SKM-1 (cell line): ENCODE data around the gene ENTPD8.
A peak's percentile ranks its signal among the peaks of the same experiment; 100 is the strongest.
"Not testable (repeated sequence)": the region's sequence is repeated elsewhere in the genome, so short reads cannot be mapped to it uniquely, and the experiment has no call there.

Experiments used
- DNase-seq: peaks from one replicate; lab custom pipeline; 2025; ENCODE audit not compliant: unreplicated experiment; lab: John Stamatoyannopoulos, UW

The ENTPD8 gene

DNA sequence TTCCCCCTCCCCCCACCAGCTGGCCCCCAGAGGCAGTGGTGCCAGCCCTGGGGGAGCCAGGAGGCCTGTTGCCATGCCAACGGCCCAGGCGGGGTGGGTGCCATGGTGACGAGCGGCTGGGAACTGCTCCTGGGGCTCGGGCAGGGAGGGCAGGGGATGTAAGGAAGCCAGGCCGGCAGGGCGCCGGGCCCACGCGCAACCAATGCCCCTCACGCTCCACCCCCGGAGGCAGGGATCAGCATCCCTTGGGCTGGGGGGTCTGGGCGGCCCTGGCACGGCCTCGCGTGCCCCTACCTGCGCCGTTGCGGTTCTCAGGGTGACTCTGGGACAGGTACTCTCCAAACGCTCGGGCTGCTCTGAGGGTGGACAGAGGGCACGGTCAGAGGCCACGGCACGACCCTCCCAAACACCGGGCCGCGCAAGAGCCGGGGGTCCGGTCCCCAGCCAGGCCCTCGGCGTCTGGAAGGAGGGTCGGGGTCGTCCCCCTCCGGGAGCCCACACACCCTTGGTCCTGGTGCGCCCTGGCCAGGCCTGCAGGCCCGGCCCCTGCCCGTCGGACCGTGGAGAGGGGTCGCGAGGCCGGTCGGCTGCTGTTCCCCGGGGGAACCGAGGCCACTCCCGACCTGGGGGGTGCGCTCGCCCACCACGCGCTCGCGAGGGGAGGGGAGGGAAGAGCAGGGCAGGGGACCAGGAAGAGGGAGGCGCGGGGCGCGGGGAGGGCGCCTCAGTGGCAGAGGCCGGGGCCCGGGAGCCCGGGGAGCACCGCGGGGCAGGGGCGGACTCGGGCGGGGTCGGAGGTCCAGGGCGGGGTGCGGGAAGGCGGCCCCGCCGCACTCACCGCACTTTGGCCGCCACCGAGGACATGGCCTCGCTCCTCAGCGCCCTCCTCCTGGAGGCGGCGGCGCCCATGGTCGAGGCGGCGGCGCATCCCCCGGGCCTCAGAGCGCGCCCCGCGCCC is 17.3 kb upstream of the ENTPD8 start:
- DNase-seq = no peak

DNA sequence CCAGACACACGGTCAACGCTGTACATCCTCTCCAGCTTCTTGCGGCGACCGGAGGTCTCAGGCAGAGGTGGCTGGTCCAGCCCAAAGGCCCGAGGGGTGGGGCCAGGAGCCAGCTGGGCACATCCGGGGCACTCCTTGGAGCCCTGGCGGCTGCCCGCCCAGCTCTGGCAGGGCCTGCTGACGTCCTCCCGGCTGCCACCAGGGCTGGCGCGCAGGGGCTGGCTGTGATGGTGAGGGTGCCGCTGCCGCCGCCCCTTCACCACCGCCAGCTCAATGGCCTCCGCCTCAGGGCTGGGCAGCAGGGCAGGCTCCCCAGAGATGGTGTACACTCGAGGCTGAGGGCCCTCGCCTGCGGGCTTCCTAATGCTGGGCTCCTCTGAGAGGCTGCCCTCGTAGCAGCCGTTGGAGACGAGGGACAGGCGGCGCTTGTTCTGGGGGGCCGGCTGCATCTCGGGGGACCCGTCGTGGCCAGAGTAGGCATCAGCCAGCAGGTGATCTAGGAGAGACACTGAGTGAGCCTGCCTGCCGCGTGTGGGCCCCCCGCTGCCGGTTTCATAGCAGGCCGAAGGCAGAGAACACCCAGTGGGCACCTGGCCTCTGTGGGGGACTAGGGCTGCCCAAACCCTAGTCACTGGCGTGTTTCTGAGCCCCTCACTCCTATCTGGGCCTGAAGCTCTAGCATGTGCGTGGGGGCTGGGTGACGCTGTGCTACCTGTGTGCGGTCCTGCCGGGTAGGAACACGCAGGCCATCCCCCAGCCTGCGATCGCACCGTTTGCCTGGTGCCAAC is 16.4 kb upstream of the ENTPD8 start:
- no peak for DNase-seq

DNA sequence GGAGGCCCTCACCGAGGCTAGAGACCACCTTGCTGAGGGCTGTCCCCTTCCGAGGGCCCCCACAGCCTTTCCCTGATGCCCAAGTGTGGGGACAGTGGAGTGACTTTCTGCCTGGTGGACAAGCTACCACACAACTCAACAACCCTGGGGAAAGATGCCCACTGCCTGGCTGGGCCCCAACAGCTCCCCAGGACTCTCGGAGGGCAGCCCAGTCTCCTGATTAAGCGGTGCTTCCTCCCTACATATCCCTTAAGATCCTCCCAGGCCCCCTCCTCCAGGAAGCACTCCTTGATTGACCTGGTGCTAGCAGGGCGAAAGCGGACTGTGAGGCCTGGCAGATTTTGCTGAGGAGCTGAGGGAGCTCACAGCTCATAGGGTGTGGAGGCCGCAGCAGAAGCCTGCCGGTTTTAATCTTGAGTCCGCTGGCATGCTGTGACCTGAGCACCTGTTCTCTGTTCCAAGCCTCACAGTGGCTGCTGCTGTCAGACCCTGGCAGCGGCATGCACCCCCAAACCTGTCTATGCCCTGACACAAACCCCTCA is 15.8 kb upstream of the ENTPD8 start:
- DNase-seq = no peak

DNA sequence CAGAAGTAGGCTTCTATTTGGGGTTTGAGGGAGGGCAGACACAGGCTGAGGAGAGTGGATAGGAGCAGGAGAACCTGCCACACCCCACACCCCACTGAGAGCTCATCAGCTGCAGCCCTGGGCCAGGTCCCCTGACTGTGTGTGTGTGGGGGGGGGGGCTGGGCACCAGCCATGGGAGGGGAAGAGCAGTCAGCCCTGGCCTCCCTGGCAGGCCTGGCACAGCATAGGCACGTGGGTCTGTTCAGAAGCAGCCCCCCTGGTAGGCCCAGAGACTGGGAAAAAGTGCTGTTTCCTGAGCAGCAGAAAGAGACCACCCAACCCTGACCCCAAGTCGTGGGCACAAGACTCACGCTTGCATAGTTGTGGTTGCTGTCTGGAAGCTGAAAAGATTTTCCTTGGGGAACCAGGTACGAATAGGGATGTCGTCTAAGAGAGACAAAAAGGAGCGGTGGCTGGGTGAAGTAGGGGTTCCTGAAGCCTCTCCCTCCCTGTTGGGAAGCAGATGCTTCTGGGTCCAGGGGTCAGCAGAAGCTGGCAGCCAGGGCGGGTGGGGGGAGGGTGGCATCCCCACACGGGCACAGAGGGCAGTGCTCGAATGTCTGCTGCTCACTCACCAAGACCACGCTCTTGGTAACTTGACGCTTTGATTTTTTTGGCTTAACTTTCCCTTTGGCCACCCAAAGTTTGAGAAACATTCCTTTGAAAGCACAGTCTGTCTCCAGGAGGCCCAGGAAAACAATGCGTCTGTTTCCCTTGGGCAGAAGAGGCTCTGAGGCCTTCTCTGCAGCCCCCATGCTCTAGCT is 15.1 kb upstream of the ENTPD8 start:
- DNase-seq = no peak

DNA sequence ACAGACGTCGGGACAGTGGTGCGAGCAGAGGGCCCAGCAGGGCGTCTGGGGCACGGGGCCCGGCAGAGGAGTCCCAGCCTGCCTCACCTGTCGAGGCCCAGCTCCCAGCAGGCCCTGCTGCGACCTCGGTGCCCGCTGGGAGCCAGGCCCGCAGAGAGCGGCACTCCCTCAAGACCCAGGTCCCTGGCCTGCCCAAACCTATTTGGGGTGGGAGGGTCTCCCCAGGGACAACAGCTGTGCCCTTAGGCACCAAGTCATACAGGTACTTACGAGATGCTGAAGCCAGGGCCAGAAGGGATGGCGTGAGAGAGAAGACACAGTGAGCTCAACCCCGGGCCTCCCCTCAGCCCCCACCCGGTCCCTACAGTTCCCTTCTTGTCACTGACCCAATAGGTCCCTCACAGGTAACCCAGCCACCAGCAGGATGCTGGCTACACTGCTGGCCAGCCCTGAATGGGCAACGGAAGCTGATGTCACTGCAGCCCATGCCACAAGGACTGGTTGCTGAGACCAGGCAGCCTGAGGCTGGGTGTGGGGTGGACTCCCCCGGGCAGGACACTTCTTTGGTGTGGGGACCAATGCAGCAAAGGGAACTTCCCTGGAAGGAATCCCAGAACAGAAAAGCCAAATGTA is 14.3 kb upstream of the ENTPD8 start:
- no peak for DNase-seq

DNA sequence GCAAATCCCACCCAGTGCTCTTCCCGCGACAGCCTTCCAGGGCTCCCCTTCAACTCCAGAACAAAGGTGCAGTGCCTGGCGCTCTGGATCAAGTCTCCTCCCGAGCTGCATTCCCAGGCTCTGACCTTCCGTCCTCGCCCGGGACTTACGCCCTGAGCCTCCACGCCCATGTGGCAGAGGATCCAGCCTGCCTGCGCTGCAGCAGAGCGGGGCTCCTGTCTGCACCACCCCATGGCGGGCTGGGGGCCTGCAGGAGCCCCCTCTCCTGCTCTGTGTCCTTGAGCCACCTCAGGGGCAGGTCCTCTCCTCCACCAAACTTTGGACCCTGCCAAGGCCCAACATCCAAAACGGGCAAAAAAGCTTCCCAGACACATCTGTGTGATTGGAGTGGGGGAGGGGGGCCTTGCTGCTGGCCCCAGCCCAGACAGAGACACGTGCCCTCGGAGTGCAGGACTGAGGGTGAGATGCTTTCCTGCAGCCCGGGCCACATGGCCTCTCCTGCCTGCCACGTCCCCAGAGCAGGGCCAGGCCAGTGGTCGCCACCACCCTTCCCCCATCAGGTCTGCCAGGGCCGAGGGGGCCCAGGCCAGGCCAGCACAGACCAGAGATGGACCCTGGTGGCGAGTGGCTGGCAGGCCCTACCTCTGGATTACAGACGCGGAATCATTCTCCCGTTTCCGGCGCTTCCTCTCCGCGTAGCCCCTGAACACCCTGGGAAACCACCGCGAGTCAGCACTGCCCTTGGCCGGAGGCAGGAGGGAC is 13.6 kb upstream of the ENTPD8 start:
- DNase-seq = no peak

DNA sequence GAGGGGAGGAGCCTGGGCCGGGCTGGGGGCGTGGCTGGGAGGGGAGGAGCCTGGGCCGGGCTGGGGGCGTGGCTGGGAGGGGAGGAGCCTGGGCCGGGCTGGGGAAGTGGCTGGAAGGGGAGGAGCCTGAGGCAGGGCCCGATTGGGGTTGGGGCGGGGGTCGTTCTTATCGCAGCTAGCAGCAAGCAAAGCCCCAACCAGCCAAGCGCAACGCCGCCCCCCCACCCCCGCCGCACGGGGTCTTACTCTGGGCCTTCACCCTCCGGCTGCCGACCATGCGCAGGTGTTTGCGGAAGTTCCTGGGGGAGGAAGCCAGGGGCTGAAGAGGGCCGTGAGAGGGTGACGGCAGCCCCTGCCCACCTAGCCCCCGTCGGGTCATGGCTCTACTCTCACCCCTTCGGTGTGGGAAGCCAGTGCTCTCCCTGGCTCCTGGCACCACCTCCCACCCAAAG is 13.0 kb upstream of the ENTPD8 start:
- DNase-seq = peak; percentile 16

DNA sequence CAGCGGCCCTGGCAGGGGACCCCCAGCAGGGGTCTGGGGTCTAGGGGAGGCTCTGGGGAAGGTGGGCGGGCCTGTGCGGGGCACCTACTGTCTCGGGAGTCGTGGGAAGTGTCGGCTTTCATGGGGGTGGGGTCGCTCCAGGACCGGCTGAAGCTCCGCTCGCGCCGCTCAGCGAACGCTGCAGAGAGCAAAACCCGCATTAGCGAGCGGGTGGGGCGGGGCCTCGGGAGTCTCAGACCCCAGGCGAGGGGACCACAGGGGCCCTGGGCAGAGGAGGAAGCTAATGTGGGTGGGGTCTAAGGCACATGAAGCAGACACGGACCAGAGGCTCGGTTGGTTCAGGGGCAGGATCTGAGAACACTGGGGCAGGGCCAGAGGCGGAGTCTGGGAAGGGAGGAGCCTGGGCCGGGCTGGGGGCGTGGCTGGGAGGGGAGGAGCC is 12.5 kb upstream of the ENTPD8 start:
- DNase-seq = peak; percentile 15

DNA sequence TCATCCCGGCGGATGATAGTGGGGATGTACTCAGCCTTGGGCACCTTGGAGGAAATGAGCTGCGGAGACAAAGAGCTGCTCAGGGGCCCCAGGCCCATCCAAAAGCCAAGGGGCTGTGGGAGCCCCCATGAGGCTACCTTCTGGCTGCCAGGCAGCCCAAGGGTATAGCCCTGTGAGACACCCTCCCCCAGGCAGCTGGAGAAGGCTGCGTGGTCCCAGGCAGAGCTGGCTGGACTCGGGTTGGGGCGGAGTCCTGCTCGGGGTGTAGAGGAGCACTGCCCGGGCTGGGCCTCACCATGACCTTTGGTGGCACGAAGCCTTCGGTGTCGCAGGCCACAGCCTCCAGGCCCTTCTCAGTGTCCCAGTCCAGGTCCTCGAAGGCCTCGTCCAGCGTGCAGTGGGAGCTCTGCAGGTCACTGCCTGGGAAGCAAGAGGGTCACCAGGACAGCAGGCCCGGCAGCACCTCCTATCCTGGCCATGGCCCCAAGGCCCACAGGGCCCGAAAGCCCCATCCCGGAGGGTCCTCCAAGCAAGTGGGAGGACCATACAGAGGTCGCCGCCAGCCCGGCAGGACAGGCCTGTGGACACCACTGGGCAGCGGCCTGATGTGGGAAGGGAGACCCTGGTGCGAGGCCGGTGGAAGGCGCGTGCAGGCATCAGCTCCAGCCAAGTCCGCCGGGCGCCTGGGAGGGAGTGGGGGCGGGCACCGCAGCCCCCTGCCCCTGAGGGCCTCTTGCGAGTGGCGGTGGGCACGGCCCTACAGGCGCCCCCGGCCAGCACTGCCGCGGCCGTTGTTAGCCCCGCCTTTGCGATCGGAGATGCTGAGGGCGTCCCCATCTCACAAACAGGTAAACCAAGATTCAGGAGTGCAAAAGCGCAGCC is 11.8 kb upstream of the ENTPD8 start:
- DNase-seq = no peak

DNA sequence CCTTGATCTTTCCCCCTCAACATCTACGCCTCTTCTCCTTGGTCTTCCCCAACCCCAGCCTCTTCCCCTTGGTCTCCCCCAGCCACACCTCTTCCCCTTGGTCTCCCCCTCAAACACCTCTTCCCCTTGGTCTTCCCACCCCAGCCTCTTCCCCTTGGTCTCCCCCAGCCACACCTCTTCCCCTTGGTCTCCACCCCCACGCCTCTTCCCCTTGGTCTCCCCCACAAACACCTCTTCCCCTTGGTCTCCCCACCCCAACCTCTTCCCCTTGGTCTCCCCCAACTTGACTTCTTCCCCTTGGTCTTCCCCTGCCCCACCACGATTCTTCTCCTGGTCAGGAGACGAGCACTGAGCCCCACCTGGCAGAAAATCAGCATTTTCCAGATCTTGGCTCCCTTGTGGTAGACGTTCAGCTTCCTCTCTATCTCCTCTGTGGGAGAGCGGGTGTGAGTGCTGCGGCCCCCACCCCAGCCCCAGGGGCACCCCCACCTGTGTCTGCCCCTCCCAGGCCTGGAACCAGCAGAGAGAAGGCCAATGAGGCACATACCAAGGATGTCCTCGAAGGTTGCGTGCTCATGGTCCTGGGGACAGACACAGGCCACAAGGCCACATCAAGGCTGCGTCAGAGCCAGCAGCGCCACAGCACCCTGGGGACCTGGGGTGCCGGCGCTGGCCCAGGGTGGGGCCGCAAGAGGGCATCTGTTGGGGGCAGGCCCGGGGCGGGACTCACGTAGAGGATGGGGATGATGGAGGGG is 11.0 kb upstream of the ENTPD8 start:
- DNase-seq = peak; percentile 46

DNA sequence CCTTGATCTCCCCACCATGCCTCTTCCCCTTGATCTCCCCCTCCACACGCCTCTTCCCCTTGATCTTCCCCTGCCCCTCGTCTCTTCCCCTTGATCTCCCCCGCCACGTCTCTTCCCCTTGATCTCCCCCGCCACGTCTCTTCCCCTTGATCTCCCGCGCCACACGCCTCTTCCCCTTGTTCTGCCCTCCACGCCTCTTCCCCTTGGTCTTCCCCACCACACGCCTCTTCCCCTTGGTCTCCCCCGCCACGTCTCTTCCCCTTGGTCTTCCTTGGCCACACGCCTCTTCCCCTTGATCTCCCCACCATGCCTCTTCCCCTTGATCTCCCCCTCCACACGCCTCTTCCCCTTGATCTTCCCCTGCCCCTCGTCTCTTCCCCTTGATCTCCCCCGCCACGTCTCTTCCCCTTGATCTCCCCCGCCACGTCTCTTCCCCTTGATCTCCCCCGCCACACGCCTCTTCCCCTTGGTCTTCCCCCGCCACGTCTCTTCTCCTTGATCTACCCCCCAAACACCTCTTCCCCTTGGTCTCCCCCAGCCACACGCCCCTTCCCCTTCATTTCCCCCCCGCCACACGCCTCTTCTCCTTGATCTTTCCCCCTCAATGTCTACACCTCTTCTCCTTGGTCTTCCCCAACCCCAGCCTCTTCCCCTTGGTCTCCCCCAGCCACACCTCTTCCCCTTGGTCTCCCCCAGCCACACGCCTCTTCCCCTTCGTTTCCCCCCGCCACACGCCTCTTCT is 10.3 kb upstream of the ENTPD8 start:
- not testable (repeated sequence) for DNase-seq

DNA sequence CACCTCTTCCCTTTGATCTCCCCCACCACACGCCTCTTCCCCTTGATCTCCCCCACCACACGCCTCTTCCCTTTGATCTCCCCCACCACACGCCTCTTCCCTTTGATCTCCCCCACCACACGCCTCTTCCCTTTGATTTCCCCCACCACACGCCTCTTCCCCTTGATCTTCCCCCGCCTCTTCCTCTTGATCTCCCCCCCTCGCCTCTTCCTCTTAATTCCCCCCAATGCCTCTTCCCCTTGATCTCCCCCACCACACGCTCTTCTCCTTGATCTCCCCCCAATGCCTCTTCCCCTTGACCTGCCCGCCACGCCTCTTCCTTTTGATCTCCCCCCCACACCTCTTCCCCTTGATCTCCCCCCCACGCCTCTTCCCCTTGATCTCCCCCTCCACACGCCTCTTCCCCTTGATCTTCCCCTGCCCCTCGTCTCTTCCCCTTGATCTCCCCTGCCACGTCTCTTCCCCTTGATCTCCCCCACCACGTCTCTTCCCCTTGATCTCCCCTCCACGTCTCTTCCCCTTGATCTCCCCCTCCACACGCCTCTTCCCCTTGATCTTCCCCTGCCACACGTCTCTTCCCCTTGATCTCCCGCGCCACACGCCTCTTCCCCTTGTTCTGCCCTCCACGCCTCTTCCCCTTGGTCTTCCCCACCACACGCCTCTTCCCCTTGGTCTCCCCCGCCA is 9.5 kb upstream of the ENTPD8 start:
- peak; percentile 42 for DNase-seq

DNA sequence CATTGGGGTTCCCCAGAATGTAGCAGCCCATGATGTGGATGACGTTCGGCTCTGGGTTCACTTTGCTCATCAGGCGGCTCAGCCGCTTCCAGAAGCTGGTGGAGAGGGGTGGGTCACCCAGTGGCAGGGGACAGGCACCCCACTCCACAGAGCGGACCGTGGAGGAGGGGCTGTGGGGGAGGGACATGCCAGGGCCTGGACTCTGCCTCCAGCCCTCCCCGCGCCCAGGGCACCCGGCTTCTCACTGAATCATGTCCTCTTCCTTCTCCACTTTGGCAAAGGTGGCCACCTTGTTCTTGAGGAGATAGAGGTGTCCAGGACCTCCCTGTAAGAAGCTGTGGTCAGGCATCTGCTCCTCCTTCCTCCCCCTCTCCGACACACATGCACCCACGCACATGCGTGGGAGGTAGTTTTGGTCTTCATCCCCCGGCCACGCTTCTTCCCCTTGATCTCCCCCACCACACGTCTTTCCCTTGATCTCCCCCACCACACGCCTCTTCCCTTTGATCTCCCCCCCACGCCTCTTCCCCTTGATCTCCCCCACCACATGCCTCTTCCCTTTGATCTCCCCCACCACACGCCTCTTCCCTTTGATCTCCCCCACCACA is 8.9 kb upstream of the ENTPD8 start:
- DNase-seq = no peak

DNA sequence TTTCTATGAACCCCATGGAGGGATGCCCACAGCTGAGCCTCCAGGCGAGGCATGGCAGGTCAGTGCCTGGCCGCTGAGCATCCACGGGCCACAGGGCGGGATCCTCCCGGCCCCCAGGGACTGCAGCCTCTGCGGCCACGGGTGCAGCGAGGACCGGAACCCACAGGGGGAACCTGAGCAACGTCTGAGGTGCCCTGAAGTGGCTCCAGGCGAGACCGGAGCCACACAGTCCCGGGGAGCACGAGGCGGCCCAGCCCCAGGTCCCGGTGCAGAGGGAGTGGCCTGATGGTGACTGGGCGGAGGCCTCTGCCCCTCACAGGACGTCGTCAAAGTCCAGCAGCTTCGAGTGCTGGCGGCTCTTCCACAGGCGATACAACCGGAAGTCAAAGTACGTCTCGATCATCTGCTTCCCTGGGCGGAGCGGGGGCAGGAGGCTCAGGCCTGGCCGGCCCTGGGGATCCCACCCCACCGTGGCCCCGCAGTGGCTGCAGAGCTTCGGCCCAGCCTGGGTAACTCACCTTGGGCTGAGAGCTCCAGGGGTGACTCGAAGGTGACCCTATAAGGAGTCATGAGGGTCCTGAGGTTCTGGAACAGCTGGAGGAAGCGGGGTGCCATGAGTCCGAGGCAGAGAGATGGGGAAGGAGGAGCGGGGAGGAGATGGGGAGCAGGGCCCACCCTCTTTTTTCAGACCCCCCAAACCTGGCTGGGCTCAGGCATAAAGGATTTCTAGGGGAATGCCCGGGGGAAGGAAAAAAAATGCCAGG is 8.1 kb upstream of the ENTPD8 start:
- DNase-seq = no peak

DNA sequence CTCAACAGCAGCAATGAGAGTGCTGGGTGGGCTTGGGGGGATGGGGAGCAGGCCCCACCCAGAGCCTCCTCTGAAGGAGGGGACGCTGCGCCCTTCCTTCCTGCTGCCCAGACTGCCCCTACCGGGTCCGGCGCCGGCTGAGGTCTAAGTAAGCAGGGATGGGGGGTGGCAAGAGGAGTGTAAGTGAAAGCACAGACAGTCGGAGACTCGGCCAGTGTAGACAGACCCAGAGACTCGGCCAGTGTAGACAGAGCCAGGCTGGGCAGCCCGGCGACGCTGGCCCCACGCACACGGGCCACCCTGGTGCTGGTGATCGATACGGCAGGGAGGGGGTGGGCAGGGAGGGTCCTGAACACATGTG is 7.4 kb upstream of the ENTPD8 start:
- no peak for DNase-seq
